ENCODE results near the gene TIMM8A.

Gene TIMM8A

DNA sequence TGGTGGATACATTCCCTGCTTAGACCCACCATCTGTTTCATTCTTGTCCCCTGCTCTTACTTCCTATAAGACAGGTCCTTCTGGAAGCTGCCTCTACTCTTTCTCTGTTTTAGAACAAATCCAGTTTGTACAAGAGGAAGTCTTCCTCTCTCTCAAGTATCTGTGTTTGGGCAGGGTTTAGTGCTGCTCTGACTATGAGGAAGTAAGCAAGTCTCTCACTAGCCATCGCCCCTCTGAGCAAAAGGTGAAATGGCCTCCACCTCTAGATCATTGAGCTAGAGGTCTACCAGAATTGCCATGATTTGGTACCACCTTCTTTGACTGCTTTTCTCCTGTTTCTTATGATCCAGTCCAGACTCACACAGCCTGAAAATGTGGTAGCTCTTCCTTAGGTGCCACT lies 29.0 kb upstream of the TIMM8A start:
- no peak overlapping the region for H3K4me3 ChIP-seq (ENCODE audit: low read length)
- no peak for TF ChIP-seq CTCF (conservative IDR thresholded peaks at IDR 0.05; ENCODE audit: low read depth, low read length)
- no peak for DNase-seq (ENCODE audit: low read depth)

- no peak for TF ChIP-seq CTCF (conservative IDR thresholded peaks at IDR 0.05; ENCODE audit: low read depth, low read length)
- DNase-seq (ENCODE audit: low read depth) = no peak
- H3K4me3 ChIP-seq (ENCODE audit: low read length) = no peak overlapping the region
Measured at GRCh38 chrX:101370888-101371504, 22.5 kb upstream of the TIMM8A start.

DNA sequence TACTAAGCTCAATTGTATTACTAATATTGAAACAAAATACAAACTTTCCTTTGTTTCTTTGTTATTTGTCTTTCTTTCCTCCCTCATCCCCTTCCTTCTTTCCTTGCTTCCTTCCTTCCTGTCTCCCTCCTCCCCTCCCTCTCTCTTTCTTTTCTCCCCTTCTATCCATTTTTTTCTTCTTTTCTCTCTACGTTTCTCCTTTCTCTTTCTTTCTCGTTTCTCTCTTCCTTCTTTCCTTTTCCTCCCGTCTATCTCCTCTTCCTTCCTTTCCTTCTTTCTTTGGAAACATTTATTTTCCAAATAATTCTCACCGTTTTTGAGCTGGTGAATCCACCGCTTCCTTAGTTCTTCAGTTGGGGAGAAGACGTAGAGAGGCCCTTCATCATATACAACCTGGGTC lies 21.1 kb upstream of the TIMM8A start:
- no peak for DNase-seq (ENCODE audit: low read depth)
- H3K4me3 ChIP-seq (ENCODE audit: low read length) = no peak overlapping the region
- TF ChIP-seq CTCF (conservative IDR thresholded peaks at IDR 0.05; ENCODE audit: low read depth, low read length) = no peak

- no peak for DNase-seq (ENCODE audit: low read depth)
- no peak overlapping the region for H3K4me3 ChIP-seq (ENCODE audit: low read length)
- TF ChIP-seq CTCF (conservative IDR thresholded peaks at IDR 0.05; ENCODE audit: low read depth, low read length) = no peak
Measured at GRCh38 chrX:101368800-101369199, 20.3 kb upstream of the TIMM8A start.

GRCh38 chrX:101365301-101365795 lies 16.8 kb upstream of the TIMM8A start:
- TF ChIP-seq CTCF (conservative IDR thresholded peaks at IDR 0.05; ENCODE audit: low read depth, low read length) = no peak
- no peak for DNase-seq (ENCODE audit: low read depth)
- H3K4me3 ChIP-seq (ENCODE audit: low read length) = no peak overlapping the region

DNA sequence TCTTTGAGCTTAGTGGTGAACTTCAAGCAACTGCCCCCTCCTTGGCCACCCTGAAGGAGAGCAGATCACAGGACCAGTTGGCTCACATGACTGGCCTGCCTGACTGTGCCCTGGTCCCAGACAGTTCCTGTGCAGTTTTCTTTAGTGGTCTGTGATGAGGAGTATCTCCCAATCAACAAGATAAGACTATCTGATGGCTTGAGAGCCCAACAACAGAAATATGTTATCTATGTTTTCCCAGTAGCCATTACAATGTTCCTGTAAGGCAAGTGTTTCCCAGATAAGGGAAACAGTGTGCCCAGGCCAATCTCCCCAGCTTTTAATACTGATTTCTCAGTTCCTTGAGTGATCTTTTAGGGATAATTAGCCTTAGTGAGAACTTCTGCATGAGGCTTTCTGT lies 14.2 kb upstream of the TIMM8A start:
- DNase-seq (ENCODE audit: low read depth) = no peak
- no peak overlapping the region for H3K4me3 ChIP-seq (ENCODE audit: low read length)
- TF ChIP-seq CTCF (conservative IDR thresholded peaks at IDR 0.05; ENCODE audit: low read depth, low read length) = no peak

- no peak for DNase-seq (ENCODE audit: low read depth)
- TF ChIP-seq CTCF (conservative IDR thresholded peaks at IDR 0.05; ENCODE audit: low read depth, low read length) = no peak
Measured at GRCh38 chrX:101362116-101362515, 13.6 kb upstream of the TIMM8A start.

More at GRCh38 chrX:101362116-101362515, 13.6 kb upstream of the TIMM8A start:
- no peak overlapping the region for H3K4me3 ChIP-seq (ENCODE audit: low read length)
